Measurements from ENCODE around the gene ADAMTS13. TPM values are rescaled to one million over a fixed set of nuclear protein-coding genes. Genes with fewer than 3 reads are reported as not detected.

The ADAMTS13 gene
- total RNA-seq, 1 experiment from 2014 or later = 12.0 TPM

DNA sequence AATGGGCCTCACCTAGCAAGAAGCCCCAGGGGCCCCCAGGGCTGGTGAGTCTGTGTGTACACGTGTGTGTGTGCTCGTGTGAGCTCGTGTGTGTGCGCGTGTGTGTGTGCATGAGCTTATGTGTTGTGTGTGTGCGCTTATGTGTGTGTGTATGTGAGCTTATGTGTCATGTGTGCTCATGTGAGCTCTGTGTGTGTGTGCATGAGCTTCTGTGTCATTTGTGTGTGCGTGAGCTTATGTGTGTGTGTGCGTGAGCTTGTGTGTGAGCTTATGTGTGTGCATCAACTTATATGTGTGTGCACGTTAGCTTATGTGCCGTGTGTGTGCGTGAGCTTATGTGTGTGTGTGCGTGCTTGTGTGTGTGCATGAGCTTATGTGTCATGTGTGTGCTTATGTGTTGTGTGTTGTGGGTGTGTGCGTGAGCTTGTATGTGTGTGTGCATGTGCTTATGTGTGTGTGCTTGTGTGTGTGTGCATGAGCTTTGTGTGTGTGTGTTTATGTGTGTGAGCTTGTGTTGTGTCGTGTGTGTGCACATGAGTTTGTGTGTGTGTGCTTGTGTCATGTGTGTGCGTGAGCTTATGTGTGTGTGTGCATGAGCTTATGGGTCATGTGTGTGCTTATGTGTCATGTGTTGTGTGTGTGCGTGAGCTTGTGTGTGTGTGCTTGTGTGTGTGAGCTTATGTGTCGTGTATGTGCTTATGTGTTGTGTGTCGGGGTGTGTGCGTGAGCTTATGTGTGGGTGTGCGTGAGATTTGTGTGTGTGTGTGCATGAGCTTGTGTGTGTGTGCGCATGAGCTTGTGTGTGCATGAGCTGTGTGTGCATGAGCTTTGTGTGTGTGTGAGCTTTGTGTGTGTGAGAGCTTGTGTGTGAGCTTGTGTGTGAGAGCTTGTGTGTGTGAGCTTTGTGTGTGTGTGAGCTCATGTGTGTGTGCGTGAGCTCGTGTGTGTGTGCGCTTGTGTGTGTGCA is 73.4 kb downstream of the ADAMTS13 start (continued):
- TF ChIP-seq, protein P1, sequence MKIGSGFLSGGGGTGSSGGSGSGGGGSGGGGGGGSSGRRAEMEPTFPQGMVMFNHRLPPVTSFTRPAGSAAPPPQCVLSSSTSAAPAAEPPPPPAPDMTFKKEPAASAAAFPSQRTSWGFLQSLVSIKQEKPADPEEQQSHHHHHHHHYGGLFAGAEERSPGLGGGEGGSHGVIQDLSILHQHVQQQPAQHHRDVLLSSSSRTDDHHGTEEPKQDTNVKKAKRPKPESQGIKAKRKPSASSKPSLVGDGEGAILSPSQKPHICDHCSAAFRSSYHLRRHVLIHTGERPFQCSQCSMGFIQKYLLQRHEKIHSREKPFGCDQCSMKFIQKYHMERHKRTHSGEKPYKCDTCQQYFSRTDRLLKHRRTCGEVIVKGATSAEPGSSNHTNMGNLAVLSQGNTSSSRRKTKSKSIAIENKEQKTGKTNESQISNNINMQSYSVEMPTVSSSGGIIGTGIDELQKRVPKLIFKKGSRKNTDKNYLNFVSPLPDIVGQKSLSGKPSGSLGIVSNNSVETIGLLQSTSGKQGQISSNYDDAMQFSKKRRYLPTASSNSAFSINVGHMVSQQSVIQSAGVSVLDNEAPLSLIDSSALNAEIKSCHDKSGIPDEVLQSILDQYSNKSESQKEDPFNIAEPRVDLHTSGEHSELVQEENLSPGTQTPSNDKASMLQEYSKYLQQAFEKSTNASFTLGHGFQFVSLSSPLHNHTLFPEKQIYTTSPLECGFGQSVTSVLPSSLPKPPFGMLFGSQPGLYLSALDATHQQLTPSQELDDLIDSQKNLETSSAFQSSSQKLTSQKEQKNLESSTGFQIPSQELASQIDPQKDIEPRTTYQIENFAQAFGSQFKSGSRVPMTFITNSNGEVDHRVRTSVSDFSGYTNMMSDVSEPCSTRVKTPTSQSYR (CRISPR knock-in tag; IDR thresholded peaks at IDR 0.05) = no peak
- TF ChIP-seq, protein P2, sequence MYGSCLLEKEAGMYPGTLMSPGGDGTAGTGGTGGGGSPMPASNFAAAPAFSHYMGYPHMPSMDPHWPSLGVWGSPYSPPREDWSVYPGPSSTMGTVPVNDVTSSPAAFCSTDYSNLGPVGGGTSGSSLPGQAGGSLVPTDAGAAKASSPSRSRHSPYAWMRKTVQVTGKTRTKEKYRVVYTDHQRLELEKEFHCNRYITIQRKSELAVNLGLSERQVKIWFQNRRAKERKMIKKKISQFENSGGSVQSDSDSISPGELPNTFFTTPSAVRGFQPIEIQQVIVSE (CRISPR knock-in tag; IDR thresholded peaks at IDR 0.05; ENCODE audit: borderline replicate concordance) = no peak
- TF ChIP-seq, protein P3, sequence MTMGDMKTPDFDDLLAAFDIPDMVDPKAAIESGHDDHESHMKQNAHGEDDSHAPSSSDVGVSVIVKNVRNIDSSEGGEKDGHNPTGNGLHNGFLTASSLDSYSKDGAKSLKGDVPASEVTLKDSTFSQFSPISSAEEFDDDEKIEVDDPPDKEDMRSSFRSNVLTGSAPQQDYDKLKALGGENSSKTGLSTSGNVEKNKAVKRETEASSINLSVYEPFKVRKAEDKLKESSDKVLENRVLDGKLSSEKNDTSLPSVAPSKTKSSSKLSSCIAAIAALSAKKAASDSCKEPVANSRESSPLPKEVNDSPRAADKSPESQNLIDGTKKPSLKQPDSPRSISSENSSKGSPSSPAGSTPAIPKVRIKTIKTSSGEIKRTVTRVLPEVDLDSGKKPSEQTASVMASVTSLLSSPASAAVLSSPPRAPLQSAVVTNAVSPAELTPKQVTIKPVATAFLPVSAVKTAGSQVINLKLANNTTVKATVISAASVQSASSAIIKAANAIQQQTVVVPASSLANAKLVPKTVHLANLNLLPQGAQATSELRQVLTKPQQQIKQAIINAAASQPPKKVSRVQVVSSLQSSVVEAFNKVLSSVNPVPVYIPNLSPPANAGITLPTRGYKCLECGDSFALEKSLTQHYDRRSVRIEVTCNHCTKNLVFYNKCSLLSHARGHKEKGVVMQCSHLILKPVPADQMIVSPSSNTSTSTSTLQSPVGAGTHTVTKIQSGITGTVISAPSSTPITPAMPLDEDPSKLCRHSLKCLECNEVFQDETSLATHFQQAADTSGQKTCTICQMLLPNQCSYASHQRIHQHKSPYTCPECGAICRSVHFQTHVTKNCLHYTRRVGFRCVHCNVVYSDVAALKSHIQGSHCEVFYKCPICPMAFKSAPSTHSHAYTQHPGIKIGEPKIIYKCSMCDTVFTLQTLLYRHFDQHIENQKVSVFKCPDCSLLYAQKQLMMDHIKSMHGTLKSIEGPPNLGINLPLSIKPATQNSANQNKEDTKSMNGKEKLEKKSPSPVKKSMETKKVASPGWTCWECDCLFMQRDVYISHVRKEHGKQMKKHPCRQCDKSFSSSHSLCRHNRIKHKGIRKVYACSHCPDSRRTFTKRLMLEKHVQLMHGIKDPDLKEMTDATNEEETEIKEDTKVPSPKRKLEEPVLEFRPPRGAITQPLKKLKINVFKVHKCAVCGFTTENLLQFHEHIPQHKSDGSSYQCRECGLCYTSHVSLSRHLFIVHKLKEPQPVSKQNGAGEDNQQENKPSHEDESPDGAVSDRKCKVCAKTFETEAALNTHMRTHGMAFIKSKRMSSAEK (CRISPR knock-in tag; IDR thresholded peaks at IDR 0.05; ENCODE audit: borderline replicate concordance) = no peak

DNA sequence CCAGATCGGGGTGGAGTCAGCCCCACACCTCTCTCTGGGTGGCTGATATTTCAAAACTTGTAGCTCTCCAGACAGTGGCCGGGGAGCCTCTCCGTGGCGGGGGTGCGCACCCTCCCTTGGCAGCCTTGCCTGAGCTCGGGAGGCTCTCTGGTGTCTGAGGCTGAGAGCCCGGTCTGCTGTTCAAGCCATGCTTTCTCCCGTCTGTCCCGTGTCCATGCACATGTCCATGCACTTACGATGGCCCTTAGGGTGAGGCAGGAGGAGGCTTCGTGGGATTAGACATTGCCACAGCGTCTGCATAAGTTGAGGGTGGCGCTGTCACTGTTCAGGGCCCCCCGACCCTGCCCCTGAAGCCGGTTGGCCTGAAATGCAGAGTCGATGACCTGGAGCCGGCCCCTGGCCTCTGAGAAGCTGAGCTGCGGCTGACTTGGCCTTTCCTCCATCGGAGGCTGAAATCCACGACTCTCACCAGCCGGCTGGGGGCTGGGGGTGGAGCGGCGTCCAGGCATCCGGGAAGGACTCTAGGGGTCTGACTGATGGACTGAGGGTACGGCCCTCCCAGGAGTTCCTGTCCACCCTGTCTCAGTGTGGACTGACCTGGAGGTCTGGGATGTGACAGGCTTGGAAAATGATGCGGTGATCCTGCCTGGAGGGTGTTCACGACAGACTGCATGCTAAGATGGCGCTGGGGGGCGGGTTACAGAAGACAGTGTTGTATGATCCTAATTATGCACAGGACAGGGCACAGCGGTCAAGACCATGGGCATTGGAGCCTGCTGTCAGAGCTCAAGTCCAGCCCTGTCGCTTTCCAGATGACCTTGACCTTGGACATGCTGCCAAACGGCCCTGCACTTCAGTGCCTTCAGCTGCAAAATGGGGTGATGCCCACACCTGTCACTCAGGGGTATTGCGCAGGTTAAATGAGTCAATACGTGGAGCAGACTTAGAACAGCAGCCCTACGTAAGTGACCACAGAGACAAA is 75.0 kb downstream of the ADAMTS13 start:
- ChIA-PET POLR2A (no interaction called here), CTCF (interaction anchor here (2.0 to 2.4 kb wide), 2 partner anchors 11 to 29 kb away, joined by 6 to 11 read pairs; no protein-coding TSS in a partner anchor)
- Mint-ChIP-seq H3K27me3 (ENCODE audit: low read depth) (peaks cover 2% of the 10 kb centered on the region), H3K4me1 (no peaks in the 10 kb centered on the region), H3K4me3 (no peak overlapping the region), H3K36me3 (peaks cover 4% of the 10 kb centered on the region; the same call in 1 of the 2 replicates), H3K27ac (peak overlapping the region; percentile 42; the same call in 1 of the 2 replicates), H3K9me3 (peaks cover 22% of the 10 kb centered on the region)
- no peak for TF ChIP-seq CBFB (CRISPR knock-in tag; IDR thresholded peaks at IDR 0.05; ENCODE audit: low read depth)
- DNase-seq (ENCODE audit: low spot score) (no peak), ATAC-seq (no peak)

DNA sequence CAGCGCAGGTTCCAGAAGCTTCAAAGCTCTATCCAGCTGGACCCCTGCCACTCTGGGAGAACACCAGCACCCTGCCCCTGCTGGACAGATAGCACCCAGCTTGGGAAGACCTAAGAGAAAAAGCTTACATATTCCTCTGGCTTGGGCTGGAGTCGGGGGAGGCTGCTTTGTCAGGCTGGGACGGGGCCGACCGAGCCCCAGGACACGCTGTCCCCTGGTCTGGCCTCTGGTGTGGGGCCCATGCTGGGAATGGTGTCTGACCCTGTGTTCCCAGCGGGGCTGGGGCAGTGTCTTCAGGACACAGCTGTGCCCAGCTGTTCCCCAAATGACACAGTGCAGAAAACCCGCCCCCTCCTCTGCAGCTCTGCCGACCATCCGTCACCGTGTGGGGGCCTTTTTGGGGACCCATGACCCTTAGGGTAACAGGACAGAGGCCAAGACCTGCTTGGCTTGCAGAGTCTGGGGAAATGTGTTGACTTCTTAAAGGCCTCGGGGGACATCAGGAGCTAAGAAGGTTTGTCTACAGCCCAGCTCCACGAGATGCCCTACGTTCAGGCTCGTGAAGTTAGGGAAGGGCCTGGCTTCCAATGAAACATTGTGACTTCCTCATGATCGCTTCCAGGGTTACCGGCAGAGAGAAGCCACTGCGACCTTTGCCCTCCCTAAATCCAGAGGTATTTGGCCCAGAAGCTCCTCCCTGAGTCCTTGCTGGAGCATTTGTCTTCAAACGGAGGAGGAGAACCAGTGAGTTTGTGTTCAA is 77.1 kb downstream of the ADAMTS13 start:
- no peak overlapping the region for H3K27ac Mint-ChIP-seq
- POLR2A ChIA-PET = no interaction called here
- ATAC-seq (no peak), DNase-seq (ENCODE audit: low spot score) (no peak)
- CTCF ChIA-PET = interaction anchor here (0.6 to 1.0 kb wide), 2 partner anchors 10 to 13 kb away, joined by 3 to 4 read pairs; no protein-coding TSS in a partner anchor
- no peak overlapping the region for H3K4me3 Mint-ChIP-seq
- peaks cover 37% of the 10 kb centered on the region for H3K9me3 Mint-ChIP-seq
- H3K27me3 Mint-ChIP-seq (ENCODE audit: low read depth) = peaks cover 7% of the 10 kb centered on the region
- peaks cover 9% of the 10 kb centered on the region; the same call in 1 of the 2 replicates for H3K36me3 Mint-ChIP-seq
- H3K4me1 Mint-ChIP-seq = no peaks in the 10 kb centered on the region
- TF ChIP-seq GABPB1 (CRISPR knock-in tag; IDR thresholded peaks at IDR 0.05) (no peak), ZBTB21 (CRISPR knock-in tag; IDR thresholded peaks at IDR 0.05; ENCODE audit: borderline replicate concordance) (no peak), NR3C1 (CRISPR knock-in tag; conservative IDR thresholded peaks at IDR 0.05; ENCODE audit: low read depth) (no peak), FOXJ3 (CRISPR knock-in tag; IDR thresholded peaks at IDR 0.05; ENCODE audit: borderline replicate concordance) (no peak), FOXK1 (CRISPR knock-in tag; IDR thresholded peaks at IDR 0.05) (no peak), MYBL2 (CRISPR knock-in tag; IDR thresholded peaks at IDR 0.05) (no peak), RELA (CRISPR knock-in tag; IDR thresholded peaks at IDR 0.05; ENCODE audit: borderline replicate concordance) (no peak), USF1 (CRISPR knock-in tag; IDR thresholded peaks at IDR 0.05) (no peak), NR1H2 (CRISPR knock-in tag; IDR thresholded peaks at IDR 0.05) (no peak)
- TF ChIP-seq, protein P4, sequence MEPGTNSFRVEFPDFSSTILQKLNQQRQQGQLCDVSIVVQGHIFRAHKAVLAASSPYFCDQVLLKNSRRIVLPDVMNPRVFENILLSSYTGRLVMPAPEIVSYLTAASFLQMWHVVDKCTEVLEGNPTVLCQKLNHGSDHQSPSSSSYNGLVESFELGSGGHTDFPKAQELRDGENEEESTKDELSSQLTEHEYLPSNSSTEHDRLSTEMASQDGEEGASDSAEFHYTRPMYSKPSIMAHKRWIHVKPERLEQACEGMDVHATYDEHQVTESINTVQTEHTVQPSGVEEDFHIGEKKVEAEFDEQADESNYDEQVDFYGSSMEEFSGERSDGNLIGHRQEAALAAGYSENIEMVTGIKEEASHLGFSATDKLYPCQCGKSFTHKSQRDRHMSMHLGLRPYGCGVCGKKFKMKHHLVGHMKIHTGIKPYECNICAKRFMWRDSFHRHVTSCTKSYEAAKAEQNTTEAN (CRISPR knock-in tag; IDR thresholded peaks at IDR 0.05) = no peak
- TF ChIP-seq, protein P5, sequence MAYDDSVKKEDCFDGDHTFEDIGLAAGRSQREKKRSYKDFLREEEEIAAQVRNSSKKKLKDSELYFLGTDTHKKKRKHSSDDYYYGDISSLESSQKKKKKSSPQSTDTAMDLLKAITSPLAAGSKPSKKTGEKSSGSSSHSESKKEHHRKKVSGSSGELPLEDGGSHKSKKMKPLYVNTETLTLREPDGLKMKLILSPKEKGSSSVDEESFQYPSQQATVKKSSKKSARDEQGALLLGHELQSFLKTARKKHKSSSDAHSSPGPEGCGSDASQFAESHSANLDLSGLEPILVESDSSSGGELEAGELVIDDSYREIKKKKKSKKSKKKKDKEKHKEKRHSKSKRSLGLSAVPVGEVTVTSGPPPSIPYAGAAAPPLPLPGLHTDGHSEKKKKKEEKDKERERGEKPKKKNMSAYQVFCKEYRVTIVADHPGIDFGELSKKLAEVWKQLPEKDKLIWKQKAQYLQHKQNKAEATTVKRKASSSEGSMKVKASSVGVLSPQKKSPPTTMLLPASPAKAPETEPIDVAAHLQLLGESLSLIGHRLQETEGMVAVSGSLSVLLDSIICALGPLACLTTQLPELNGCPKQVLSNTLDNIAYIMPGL (CRISPR knock-in tag; IDR thresholded peaks at IDR 0.05) = no peak
